Activated T-cell treated with anti-CD3 and anti-CD28 coated beads for 4 hours (primary cell): Measurements from ENCODE around the gene STX8.

Source experiments
- DNase-seq: peaks from one replicate; pipeline ENCODE4 v3.0.0-alpha.2; 2020

The STX8 gene

GRCh38 chr17:9236286-9237052 lies 339.2 kb downstream of the STX8 start:
- DNase-seq = no peak

GRCh38 chr17:9235346-9235745 lies 340.3 kb downstream of the STX8 start:
- DNase-seq = no peak

- DNase-seq = no peak
Observed at GRCh38 chr17:9234389-9234945, 341.2 kb downstream of the STX8 start.

- DNase-seq = no peak
Observed at GRCh38 chr17:9233761-9234160, 341.9 kb downstream of the STX8 start.

GRCh38 chr17:9233271-9233599 lies 342.4 kb downstream of the STX8 start:
- no peak for DNase-seq

GRCh38 chr17:9232591-9233270 lies 342.9 kb downstream of the STX8 start:
- DNase-seq = no peak

GRCh38 chr17:9232155-9232475 lies 343.5 kb downstream of the STX8 start:
- DNase-seq = no peak

- DNase-seq = no peak
Observed at GRCh38 chr17:9231449-9232154, 344.0 kb downstream of the STX8 start.

- DNase-seq = no peak
Observed at GRCh38 chr17:9230861-9231260, 344.8 kb downstream of the STX8 start.

- DNase-seq = no peak
Observed at GRCh38 chr17:9230346-9230745, 345.3 kb downstream of the STX8 start.

GRCh38 chr17:9229826-9230201 lies 345.8 kb downstream of the STX8 start:
- no peak for DNase-seq

GRCh38 chr17:9229160-9229825 lies 346.3 kb downstream of the STX8 start:
- no peak for DNase-seq

GRCh38 chr17:9228408-9229159 lies 347.0 kb downstream of the STX8 start:
- no peak for DNase-seq

GRCh38 chr17:9227819-9228407 lies 347.7 kb downstream of the STX8 start:
- DNase-seq = no peak

- DNase-seq = no peak
Observed at GRCh38 chr17:9226794-9227135, 348.9 kb downstream of the STX8 start.

GRCh38 chr17:9226130-9226793 lies 349.4 kb downstream of the STX8 start:
- DNase-seq = no peak

- DNase-seq = no peak
Observed at GRCh38 chr17:9225305-9226101, 350.1 kb downstream of the STX8 start.

GRCh38 chr17:9224485-9224884 lies 351.1 kb downstream of the STX8 start:
- no peak for DNase-seq

GRCh38 chr17:9223531-9223930 lies 352.1 kb downstream of the STX8 start:
- DNase-seq = no peak

- no peak for DNase-seq
Observed at GRCh38 chr17:9221922-9222180, 353.8 kb downstream of the STX8 start.
